Activated naive CD8-positive, alpha-beta T cell treated with anti-CD3 and anti-CD28 coated beads, Interleukin-2, amount 50 U/mL, for 24 hours (primary cell): ENCODE measurements around the gene DUSP15.

ENCODE experiments used
- ATAC-seq: fragments of 150-1000 bp; cut with Tn5 transposase; one replicate; pipeline ENCODE4 v1.10.0; 2021
- DNase-seq: peaks from one replicate; pipeline ENCODE4 v3.0.0; 2021
- H3K27ac Mint-ChIP-seq: one replicate; pipeline ENCODE4 v1.8.0; 2021; ENCODE audit warnings: mild to moderate bottlenecking, mixed read lengths
- H3K27me3 Mint-ChIP-seq: one replicate; pipeline ENCODE4 v1.8.0; 2021; ENCODE audit warnings: mixed read lengths
- H3K36me3 Mint-ChIP-seq: one replicate; pipeline ENCODE4 v1.8.0; 2021; ENCODE audit warnings: low read depth, mixed read lengths
- H3K4me1 Mint-ChIP-seq: one replicate; pipeline ENCODE4 v1.8.0; 2021; ENCODE audit warnings: mixed read lengths
- H3K4me3 Mint-ChIP-seq: one replicate; pipeline ENCODE4 v1.8.0; 2021; ENCODE audit warnings: mild to moderate bottlenecking, moderate library complexity, mixed read lengths
- H3K9me3 Mint-ChIP-seq: one replicate; pipeline ENCODE4 v1.8.0; 2021; ENCODE audit warnings: mixed read lengths

The DUSP15 gene

GRCh38 chr20:31842471-31843157, 27.7 kb downstream of the DUSP15 start:
- H3K9me3 Mint-ChIP-seq: no peaks in the 10 kb centered on the region
- peaks cover 1% of the 10 kb centered on the region for H3K27me3 Mint-ChIP-seq
- ATAC-seq (no peak), DNase-seq (no peak)
- H3K36me3 Mint-ChIP-seq: no peaks in the 10 kb centered on the region
- no peaks in the 10 kb centered on the region for H3K4me1 Mint-ChIP-seq
- H3K27ac Mint-ChIP-seq: no peak overlapping the region
- no peak overlapping the region for H3K4me3 Mint-ChIP-seq

DNA sequence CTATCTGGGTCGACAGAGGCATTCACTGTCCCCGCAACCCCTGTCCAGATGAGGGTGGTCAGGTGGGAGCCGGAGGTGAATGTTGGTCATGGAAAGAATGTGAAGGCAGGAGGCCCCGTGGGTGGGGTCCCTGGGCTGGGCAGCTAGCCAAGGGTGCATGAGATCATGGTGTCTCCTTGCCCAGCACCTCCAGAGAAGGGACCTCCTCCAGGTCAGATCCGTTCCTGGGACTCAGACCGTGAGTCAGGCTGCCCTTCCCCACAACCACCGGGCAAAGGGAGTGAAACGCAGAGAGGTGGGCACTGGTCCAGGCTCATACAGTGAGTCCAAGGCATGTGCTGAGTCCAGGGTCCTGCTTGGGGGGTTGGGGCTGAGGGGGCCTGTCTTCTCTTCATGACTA, 28.4 kb downstream of the DUSP15 start:
- peaks cover 1% of the 10 kb centered on the region for H3K27me3 Mint-ChIP-seq
- no peak overlapping the region for H3K27ac Mint-ChIP-seq
- DNase-seq (no peak), ATAC-seq (no peak)
- H3K9me3 Mint-ChIP-seq: no peaks in the 10 kb centered on the region
- no peaks in the 10 kb centered on the region for H3K4me1 Mint-ChIP-seq
- no peak overlapping the region for H3K4me3 Mint-ChIP-seq
- no peaks in the 10 kb centered on the region for H3K36me3 Mint-ChIP-seq

DNA sequence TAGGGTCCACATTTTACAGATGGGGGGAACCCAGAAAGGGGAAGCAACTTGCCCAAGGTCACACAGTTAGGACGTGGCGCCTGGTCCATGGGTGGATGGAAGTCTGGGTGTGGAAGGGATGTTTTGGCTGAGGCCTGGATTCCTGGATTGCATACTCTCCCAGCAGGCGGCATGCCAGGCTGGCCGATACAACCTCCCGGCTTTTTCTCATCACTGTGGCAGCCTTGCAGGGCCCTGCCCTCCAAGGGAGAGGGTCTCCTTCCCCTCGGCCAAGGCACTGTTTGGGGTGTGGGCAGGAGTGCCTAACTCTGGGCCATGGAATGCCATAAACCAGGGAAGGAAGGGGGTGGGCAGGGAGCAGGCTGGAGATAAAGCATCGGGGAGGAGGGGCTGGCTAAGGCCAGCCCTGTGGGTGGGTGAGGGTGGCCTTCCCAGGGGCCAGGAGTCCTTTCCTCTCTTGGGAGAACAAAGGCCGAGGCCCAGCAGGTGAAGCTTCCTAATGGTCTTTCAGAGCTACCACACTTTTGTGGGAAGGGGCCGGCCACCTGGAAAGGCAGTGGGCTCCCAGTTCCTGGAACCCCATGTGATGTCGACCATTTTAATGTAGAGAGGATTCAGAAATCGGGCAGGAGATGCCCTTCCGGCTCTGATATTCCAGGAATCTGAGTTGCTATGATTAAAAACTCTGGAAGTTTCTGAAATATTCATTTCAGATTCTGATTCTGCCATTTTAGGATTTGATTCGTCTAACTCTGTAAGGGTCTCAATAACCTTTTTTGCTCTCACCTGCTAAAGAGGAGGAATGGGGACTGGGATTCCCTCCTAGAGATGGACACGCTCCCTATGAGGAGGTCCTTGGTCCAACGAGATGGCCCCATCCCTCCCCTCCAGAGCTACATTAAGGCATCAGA, 29.2 kb downstream of the DUSP15 start:
- Mint-ChIP-seq H3K4me3 (no peak overlapping the region), H3K4me1 (peaks cover 4% of the 10 kb centered on the region), H3K36me3 (no peaks in the 10 kb centered on the region), H3K27ac (no peak overlapping the region), H3K9me3 (no peaks in the 10 kb centered on the region), H3K27me3 (no peaks in the 10 kb centered on the region)
- no peak for ATAC-seq
- DNase-seq: no peak

DNA sequence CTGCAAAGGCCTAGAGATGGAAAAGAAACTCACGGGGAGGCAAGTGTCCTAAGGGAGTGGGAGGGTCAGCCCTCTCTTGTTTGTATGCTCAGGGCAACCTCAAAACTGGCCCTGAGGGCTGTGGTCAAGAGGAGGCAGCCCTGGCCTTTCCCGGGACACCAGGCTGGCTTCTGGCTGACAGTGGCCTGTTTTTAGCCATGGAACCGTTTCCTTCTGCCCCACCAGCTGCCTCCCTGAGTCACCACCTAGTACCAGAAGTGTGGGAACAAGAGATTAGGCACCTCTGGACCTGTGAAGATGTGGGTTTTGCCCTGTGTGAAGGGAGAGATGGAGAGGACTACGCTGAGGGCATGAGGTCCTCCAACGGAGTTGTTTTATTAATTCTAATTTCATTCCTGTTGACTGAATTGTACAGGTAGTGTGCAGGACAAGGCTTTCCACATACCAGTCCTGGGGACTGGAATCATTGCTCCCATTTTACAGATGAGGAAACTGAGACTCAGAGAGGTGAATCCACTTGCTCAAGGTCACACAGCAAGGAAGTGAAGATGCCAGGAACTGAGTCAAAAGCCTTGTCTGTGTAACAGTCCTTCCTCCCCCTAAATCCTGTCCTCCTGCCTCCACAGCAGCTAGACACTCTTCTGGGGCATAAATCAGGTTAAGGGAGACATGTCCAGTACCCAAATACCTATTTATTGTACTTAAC, 30.4 kb downstream of the DUSP15 start:
- no peak overlapping the region for H3K27ac Mint-ChIP-seq
- H3K4me1 Mint-ChIP-seq: peaks cover 7% of the 10 kb centered on the region
- ATAC-seq: no peak
- H3K4me3 Mint-ChIP-seq: no peak overlapping the region
- H3K9me3 Mint-ChIP-seq: no peaks in the 10 kb centered on the region
- no peak for DNase-seq
- no peaks in the 10 kb centered on the region for H3K36me3 Mint-ChIP-seq
- no peaks in the 10 kb centered on the region for H3K27me3 Mint-ChIP-seq

DNA sequence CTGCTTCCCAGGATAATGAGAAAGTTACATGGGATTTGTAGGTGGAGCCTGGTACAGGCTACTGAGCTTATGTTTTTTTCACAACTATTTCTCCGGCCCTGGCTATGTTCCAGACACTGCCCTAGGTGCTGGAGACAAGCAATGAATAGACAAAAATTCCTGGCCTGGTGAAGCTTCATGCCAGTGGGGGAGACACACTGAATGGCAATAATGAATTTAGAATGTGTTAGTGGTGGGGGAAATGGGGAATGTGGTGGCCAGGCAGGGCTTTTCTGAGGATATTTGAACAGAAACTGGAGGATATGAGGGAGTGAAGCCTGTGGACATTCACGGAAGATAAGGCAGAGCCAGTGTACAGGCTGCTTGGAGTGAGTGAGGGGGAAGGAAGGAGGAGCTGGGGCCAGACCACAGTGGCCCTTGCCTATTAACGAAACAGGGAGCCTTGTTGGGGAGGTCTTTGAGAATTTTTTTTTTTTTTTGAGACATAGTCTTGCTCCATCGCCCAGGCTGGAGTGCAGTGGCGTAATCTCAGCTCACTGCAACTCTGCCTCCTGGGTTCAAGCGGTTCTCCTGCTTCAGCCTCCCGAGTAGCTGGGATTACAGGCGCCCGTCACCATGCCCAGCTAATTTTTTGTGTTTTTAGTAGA, 31.6 kb downstream of the DUSP15 start:
- H3K9me3 Mint-ChIP-seq: no peaks in the 10 kb centered on the region
- DNase-seq: no peak
- no peaks in the 10 kb centered on the region for H3K36me3 Mint-ChIP-seq

GRCh38 chr20:31837896-31838397, 32.4 kb downstream of the DUSP15 start:
- Mint-ChIP-seq H3K27ac (no peak overlapping the region), H3K4me3 (no peak overlapping the region), H3K36me3 (no peaks in the 10 kb centered on the region), H3K9me3 (no peaks in the 10 kb centered on the region), H3K4me1 (peaks cover 7% of the 10 kb centered on the region), H3K27me3 (no peaks in the 10 kb centered on the region)
- ATAC-seq (no peak), DNase-seq (no peak)

More for the DNA sequence above, 31.6 kb downstream of the DUSP15 start:
- Mint-ChIP-seq H3K27ac (no peak overlapping the region), H3K4me3 (no peak overlapping the region), H3K27me3 (no peaks in the 10 kb centered on the region), H3K4me1 (peaks cover 7% of the 10 kb centered on the region)
- ATAC-seq: no peak

DNA sequence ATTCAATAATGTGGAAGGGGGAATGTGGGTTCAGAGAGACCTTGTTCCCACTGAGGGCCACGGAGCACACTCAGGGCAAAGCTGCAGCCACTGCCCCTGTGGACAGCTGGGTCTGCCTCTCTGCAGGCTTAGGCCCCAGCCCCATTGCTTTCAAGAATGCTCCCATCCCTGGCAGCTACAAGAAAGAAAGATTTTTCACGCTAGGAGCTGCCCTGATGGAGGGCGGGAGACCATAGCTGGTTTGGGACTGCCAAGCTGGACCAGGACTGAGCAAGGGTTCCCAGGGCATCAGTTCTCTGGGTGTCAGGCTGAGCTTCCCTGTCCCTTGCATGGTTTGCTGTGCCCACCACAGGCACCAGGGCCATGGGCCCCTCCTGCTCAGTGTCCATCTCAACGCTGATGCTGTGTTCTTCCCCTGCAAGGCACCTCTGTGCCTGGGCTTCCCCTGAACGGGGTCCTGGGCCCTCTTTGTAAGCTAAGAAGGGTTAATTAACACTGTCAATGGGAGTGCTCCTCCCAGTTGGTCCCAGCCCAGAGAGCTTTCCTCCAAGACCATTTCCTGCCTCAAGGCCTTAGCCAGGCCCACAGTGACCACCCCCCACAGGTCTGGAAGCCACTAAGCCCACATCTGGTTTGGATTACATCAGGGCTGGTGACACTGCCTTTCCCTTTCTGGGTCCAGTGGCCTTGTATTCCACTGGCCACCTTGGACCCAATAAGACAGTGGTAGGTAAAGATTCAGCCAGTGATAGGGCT, 33.3 kb downstream of the DUSP15 start:
- Mint-ChIP-seq H3K36me3 (no peaks in the 10 kb centered on the region), H3K27ac (no peak overlapping the region), H3K4me1 (peaks cover 7% of the 10 kb centered on the region), H3K9me3 (no peaks in the 10 kb centered on the region), H3K4me3 (no peak overlapping the region), H3K27me3 (no peaks in the 10 kb centered on the region)
- DNase-seq: no peak
- ATAC-seq: no peak

DNA sequence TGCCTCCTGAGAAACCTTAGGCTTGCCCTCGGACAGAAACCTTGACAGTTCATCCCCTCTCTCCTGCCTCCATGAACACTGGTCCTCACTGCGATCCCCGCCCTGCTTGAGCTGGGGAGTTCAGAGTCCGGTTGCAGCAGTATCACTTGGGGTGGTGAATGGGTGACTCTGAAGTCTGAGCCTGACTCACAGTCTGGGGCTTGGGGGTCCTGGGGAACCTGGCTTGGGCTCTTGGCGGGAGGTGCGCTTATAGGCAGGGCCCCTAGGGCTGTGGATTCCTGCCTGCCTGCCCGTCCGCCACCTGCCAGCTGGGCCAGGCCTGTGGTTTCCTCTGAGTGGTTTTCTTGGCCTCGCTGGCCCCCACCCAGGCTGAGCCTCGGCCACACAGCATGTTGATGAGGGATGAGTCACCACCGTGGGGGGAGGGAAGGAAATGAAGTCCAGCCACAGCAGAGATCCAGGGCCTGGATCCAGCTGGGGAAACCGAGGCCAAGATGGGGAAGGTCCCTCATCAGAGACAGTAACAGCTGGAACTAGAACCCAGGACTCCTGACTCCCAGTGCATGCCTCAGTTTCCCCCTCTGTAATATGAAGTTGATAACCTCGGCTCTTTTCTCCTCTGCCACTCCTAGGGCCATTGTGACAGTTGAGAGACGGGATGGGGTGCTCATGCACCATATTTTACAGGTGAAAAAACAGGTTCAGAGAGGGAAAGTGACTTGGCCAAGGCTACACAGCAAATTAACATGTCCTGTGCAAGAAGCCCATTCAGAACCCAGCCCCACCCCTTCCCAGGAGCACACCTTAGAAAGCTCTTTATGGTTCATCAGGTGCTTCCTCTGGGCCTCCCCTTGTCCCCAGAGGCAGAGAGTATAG, 34.1 kb downstream of the DUSP15 start:
- peaks cover 7% of the 10 kb centered on the region for H3K4me1 Mint-ChIP-seq
- H3K36me3 Mint-ChIP-seq: no peaks in the 10 kb centered on the region
- no peaks in the 10 kb centered on the region for H3K9me3 Mint-ChIP-seq
- ATAC-seq (peak; percentile 64), DNase-seq (peak; percentile 51)
- no peak overlapping the region for H3K4me3 Mint-ChIP-seq
- no peaks in the 10 kb centered on the region for H3K27me3 Mint-ChIP-seq
- H3K27ac Mint-ChIP-seq: no peak overlapping the region

- no peaks in the 10 kb centered on the region for H3K27me3 Mint-ChIP-seq
- no peak overlapping the region for H3K4me3 Mint-ChIP-seq
- ATAC-seq: no peak
- H3K9me3 Mint-ChIP-seq: no peaks in the 10 kb centered on the region
- H3K27ac Mint-ChIP-seq: no peak overlapping the region
- no peaks in the 10 kb centered on the region for H3K36me3 Mint-ChIP-seq
- peaks cover 7% of the 10 kb centered on the region for H3K4me1 Mint-ChIP-seq
- no peak for DNase-seq
Measured at GRCh38 chr20:31835554-31835953, 34.8 kb downstream of the DUSP15 start.

GRCh38 chr20:31833931-31834521, 36.3 kb downstream of the DUSP15 start:
- Mint-ChIP-seq H3K36me3 (no peaks in the 10 kb centered on the region), H3K4me3 (no peak overlapping the region), H3K4me1 (peaks cover 7% of the 10 kb centered on the region), H3K27ac (no peak overlapping the region), H3K27me3 (no peaks in the 10 kb centered on the region), H3K9me3 (no peaks in the 10 kb centered on the region)
- ATAC-seq (no peak), DNase-seq (no peak)

- Mint-ChIP-seq H3K9me3 (no peaks in the 10 kb centered on the region), H3K4me1 (peaks cover 7% of the 10 kb centered on the region), H3K4me3 (no peak overlapping the region), H3K36me3 (no peaks in the 10 kb centered on the region), H3K27ac (no peak overlapping the region), H3K27me3 (no peaks in the 10 kb centered on the region)
- DNase-seq (peak; percentile 77), ATAC-seq (no peak)
Measured at GRCh38 chr20:31833130-31833930, 37.0 kb downstream of the DUSP15 start.

- H3K36me3 Mint-ChIP-seq: no peaks in the 10 kb centered on the region
- no peak overlapping the region for H3K4me3 Mint-ChIP-seq
- no peaks in the 10 kb centered on the region for H3K27me3 Mint-ChIP-seq
- no peak overlapping the region for H3K27ac Mint-ChIP-seq
- ATAC-seq: no peak
- H3K9me3 Mint-ChIP-seq: no peaks in the 10 kb centered on the region
- no peak for DNase-seq
- H3K4me1 Mint-ChIP-seq: peaks cover 7% of the 10 kb centered on the region
Measured at GRCh38 chr20:31831771-31832306, 38.5 kb downstream of the DUSP15 start.
